Neural cell (in vitro differentiated cells): ENCODE measurements around the gene CPAMD8.
"Not testable (repeated sequence)": the region's sequence is repeated elsewhere in the genome, so short reads cannot be mapped to it uniquely, and the experiment has no call there.

Experiments
- CTCF ChIP-seq: fragments of 450-650 bp; IDR thresholded peaks from 2 replicates; pipeline ENCODE4 v1.5.1; 2014; ENCODE audit warnings: antibody characterized with exemption, mild to moderate bottlenecking, moderate library complexity; ENCODE audit not compliant: poor library complexity, severe bottlenecking
- EP300 ChIP-seq: fragments of 450-650 bp; conservative IDR thresholded peaks from 2 replicates; pipeline ENCODE4 v1.6.1; 2014; ENCODE audit warnings: antibody characterized with exemption, mild to moderate bottlenecking, moderate library complexity; ENCODE audit not compliant: poor library complexity, severe bottlenecking
- RAD21 ChIP-seq: fragments of 450-650 bp; conservative IDR thresholded peaks from 2 replicates; pipeline ENCODE4 v1.6.1; 2014; ENCODE audit warnings: antibody characterized with exemption, mild to moderate bottlenecking, moderate library complexity
- REST ChIP-seq: IDR thresholded peaks from 2 replicates; pipeline ENCODE4 v1.6.1; 2012; ENCODE audit warnings: borderline replicate concordance
- TAF1 ChIP-seq: IDR thresholded peaks from 2 replicates; pipeline ENCODE4 v1.6.1; 2012; ENCODE audit warnings: low read depth

- TF ChIP-seq EP300, CTCF, RAD21, REST, TAF1: not testable (repeated sequence)
These were observed 12.3 kb downstream of the CPAMD8 start for GRCh38 chr19:17014212-17014861.
